NCI-H82 treated with DMSO at 0.1 percent for 48 hours (cell line): ENCODE data around the gene CHAF1A.

Source experiments
- DNase-seq: peaks from one replicate; lab custom pipeline; 2025; ENCODE audit not compliant: unreplicated experiment; lab: John Stamatoyannopoulos, UW

CHAF1A gene

DNA sequence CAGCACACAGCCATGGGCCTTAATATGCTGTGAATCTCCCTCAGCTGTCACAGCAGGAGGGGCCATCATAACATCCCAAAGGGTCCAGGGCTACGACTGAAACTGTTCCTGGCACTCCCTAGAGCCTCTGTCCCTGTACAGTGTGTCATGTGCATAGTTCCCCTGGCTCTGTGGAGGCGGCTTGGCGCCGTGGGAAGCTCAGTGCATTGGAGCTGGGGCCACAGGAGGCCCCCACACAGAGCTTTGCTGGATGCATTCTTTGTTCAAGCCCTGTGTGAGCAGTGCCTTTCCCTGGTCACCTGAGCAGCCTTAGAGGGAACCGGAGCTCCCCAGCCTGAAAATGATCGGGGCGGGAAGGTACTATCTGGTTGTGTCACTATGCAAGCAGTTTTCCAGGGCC lies 33.8 kb downstream of the CHAF1A start:
- no peak for DNase-seq

GRCh38 chr19:4437103-4437502 lies 34.7 kb downstream of the CHAF1A start:
- DNase-seq, result no peak

DNA sequence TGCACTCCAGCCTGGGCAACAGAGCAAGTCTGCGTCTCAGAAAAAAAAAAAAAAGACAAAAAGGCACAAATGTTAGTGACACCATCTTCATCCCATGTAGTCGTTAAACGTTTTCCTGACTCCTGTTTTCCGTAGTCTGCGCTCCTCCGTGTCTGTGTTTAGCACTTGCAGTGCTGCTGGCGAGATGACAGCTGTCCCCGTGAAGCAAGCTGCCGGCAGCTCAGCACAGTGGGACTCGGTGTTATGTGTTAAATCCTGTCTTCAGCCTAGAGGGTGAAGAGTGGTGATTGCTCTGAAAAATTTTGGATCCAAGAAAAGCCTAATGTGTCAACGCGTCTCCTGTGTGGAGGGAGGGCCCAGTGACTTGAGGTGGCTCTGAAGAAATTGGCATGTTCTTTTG lies 36.8 kb downstream of the CHAF1A start:
- no peak for DNase-seq

DNA sequence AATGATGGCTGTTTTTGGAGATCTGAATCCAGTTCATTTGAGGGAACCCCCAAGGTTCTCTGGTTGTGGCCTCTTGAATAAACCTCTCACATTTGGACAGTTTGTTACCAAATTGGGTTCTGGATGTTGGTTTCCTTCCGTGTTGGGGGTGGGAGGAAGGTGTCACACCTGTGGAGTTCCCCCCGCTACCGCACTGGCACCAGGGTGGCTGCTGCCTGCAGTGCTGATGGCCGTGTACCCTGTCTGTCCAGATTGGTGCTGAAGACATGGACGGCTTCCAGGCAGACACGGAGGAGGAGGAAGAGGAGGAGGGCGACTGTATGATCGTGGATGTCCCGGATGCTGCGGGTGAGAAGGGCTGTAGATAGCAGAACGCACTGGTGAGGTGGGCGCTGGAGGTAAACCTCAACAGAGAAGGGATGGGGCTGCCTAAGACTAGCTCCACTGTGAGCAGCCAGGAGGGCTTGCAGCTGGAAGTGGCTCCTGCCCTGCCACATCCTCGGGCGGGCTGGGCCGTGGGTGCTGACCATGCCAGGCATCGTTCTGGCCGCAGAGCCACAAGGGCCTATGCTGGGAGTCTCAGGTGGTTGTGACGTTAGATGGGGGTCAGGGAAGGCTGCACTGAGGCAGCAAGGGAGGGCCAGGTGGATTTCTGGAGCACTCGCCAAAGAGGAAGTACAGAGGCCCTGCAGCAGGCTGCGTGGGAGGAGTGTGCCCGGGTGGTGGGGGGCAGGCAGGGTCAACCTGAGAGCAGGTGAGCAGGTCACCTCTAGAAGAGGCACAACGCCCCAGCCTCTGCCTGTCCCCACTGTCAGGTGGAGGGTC lies 39.8 kb downstream of the CHAF1A start:
- no peak for DNase-seq

GRCh38 chr19:4442819-4443146 lies 40.3 kb downstream of the CHAF1A start:
- DNase-seq, result no peak

DNA sequence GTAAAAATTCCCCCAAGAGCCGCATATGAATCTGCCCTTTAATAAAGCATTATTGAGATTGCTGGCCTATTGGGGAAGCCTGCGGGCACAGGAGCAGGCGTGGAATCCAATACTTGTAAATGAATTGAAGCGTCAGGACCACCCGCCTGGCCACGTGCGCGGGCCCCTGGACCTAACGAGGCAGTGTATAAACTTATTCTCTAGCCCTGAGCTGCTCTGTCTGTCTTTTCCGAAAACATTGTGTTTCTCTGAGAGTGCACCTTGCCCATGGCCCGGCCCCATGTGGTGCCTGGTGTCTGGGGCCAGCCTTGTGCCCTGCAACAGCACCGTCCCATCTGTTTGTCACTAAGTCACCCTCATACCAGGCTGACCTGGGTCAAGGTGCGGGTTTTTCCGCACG lies 40.7 kb downstream of the CHAF1A start:
- no peak for DNase-seq

DNA sequence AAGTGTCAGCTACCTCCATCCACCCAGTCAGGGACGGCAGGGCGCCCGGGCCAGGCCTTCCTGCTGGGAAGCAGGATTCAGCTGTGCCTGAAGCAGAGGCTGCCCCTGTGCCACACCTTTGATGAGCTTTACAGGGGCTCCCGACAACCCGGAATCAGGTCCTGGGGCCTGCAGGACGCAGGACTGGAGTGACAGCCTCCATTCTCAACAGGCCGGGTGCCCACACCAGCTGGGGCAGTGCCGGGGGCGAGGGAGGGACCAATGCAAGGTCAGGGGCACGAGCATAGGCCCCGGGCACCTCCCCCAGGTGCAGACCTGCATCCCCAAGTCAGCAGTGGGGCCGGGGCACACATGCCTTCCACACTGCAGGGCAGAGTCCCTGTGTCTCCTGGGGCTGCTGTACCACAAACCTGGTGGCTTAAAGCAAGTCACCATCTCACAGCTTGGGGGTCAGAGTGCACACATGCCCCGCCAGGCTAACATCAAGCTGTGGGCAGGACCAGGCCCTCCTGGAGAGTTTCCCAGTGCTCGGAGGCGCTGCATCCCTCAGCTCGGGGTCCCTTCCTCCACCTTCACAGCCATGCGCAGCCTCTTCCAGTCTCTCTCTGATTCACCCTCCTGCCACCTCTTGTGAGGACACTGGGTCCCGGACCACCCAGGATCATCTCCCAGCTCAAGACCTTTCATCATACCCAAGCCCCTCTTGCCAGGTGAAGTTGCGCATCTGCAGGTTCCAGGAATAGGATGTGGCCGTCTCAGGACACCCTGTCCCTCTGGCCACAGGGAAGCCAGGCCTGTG lies 41.7 kb downstream of the CHAF1A start:
- no peak for DNase-seq

GRCh38 chr19:4444765-4445741 lies 42.6 kb downstream of the CHAF1A start:
- no peak for DNase-seq

- DNase-seq, result no peak
Measured at GRCh38 chr19:4445963-4446703, 43.7 kb downstream of the CHAF1A start.

GRCh38 chr19:4446704-4447200 lies 44.3 kb downstream of the CHAF1A start:
- DNase-seq, result no peak

DNA sequence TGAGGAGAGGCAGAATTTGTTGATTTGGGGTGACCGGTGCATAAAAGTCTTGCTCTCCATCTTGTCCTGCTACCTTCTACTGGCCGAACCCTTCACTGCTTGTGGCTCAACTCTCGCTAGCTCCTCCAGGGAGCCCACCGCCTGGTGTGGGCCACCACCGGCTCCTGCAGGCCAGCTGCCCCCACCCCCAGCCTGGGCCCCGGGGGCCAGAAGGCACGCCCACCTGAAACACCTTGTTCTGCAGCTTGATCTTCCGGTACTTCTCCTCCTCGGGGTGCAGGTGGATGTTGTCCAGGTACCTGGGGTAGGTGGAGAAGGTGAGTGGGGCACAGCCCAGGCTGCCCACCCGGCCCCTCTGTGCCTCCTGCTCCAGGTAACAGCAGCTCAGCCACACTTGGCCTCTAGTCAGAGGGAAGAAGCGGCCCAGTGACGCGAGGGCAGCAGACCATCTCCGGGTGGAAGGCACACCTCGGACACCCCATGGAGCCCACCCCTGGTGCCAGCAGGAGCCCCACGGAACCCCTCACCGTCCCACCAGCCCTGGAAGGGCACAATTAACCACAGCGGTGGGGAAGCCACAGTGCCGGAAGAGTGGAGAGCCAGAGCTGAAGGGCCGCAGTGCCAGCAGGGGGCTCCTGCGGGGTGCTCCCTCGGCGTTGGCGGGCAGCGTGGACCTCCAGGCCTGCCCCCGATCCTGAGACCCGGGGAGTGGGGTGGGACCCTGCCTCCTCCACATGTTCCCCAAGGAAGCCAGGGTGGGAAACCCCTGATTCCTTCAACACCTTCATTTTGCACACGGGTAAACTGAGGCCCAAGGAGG lies 45.1 kb downstream of the CHAF1A start:
- DNase-seq, result no peak

DNA sequence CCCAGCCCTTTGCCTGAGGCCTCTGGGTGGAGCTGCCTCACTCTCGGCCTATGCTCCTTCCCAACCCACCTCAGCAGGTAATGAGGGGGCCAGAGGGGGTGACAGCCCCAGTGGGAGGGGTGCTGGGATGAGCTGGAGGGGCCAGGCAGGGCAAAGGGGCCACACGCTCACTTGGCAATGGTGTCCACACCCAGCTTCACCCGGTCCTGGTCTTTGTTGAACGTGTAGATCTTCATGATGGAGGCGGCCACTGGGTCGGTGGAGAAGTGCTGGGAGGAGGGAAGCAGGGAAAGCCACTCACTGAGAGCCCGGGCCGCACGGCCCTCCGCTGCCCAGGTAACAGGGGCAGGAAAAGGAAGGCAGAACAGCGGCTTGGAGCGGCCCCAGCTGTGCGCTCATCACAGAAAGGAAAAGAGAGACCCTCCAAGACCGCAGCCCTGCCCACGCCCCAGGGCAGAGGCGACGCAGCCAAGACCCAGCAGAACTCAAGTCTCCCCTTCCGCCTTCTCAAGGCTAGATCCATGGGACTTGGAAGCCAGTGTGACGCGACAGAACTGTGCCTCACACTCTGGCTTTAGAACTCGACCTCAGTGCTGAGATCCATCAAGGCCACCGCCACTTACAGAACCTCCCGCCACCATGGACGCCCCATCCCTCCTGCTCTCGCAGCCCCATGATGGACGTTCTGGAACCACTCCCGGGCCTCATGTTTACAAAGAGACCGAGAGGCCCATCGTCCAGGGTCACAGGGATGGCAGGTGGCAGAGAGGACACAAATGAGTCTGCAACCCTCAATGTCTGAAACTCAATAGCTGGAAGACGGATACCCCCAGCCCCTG lies 45.9 kb downstream of the CHAF1A start:
- no peak for DNase-seq

DNA sequence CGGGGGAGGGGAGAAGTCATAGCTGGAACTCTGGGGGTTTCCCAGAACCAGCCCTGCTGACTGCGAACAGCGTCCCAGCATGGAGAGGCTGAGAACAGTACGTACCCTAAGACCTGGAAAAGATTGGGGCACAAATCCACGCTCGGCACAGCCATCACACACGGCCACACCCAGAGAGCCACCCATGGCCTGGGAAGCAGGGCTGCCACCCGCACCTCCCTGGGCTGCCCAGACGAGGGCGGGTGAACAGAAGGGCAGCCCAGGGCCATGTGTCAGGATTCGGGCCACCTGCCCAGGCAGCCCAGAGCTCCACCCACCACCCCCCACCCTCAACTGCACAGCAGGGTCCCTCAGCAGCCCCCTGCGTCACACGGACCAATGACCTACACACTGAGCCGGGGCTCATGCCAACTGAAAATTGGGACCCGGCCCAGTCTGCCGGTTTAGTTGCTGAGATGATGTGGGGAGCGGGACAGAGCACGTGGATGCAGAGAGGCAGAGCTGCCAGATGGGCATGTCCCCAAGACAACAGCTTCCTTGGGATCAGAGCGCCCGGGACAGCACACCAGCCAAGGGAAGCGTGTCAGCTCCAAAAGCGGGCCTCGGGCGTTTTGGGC lies 46.7 kb downstream of the CHAF1A start:
- DNase-seq, result no peak

- DNase-seq, result no peak
Measured at GRCh38 chr19:4449639-4450028, 47.2 kb downstream of the CHAF1A start.

DNA sequence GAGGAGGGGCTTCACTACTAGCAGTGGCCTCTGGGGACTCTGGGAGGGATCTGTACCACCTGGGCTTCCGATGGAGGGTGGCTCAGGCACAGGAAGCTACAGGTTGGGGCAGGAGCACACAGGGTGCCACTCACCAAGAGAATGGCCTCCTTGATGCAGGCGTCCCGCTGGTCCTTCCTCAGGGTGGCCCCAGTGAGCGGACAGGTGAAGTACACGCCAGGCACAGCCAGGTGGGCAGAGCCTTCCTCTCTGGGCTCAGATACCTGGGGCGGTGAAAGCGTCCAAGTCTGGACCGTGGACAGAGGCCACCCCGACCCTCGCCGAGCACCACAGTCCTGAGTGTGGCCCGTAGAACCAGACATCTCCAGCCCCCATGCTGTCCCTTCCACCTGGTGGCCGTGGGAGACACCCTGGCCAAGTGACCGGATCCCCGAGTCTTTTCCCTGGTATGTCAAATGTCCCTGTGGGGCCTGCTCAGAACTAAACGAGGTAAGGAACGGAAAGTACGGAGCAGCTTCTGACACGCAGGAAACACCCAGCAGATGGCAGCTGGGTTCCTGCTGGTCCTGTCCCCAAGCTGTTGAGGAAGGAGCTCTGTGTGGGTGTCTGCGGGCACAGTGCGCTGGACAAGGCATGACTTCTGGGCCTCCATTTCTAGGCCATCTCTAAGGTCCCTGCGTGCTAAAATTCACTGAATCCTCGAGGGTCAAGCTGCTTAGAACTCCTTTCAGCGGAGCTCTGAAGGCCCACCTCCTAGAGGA lies 50.0 kb downstream of the CHAF1A start:
- DNase-seq, result no peak

DNA sequence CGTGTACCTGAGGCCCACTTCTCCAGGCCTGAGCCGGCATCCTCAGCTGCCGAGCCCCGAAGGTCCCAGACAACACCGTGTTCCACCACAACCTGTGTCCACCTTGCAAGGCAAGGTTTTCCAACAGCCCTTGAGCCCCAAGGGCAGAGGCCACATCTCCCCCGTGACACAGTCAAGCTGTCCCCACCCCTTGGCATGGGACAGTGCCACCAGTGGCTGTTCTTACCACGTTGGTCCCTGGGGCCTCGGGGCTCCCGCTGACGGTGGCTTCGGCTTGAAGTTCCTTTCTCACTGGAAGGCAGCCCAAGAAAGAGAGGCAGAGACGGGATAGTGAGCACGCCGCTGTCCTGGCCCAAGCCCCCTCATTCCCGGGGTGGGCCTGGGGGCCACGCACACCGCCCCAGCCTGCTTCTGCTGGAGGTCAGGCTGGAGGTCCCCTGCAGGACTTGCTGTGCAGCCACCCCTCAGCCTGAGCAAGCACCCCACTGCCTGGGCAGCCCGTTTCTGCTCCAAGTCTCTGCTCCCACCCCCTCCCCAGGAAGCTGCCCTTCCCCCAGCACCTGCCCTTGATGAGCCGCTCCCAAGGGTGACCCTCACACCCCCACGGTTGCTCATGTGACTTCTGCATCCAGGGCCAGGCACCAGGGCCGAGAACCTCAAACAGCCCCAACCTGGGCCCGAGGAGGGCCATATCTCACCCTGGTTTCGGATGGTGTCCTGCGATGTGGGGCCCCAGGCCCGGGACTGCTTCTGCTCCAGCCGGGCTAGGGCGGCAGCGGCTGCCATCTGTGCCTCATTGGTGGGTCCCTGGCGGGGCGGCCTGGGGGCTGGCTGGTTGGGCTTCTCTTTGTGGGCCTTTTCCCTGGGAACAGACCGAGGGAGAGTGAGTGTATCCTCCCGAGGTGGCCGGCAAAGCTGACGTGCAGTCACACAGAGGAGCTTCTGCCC lies 51.1 kb downstream of the CHAF1A start:
- DNase-seq, result no peak
